ENCODE measurements around the gene EVC2. TPM values are rescaled to one million over a fixed set of nuclear protein-coding genes. Genes with fewer than 3 reads are reported as not detected.

EVC2 gene
- total RNA-seq, 1 experiment from 2014 or later: 0.15 TPM

- no peaks in the 10 kb centered on the region for H3K9me2 ChIP-seq (replicated peaks; ENCODE audit: insufficient read depth, low read length)
- no peaks in the 10 kb centered on the region for H3K4me1 ChIP-seq (ENCODE audit: low read length)
- no peak overlapping the region for H3K4me2 ChIP-seq (ENCODE audit: low read depth, low read length, poor library complexity, severe bottlenecking)
- H3K79me2 ChIP-seq (ENCODE audit: low read length): no peaks in the 10 kb centered on the region
- H3K9me3 ChIP-seq (ENCODE audit: low read length): no peaks in the 10 kb centered on the region
- DNase-seq: no peak
- no peak overlapping the region for H3K4me3 ChIP-seq (ENCODE audit: low read length)
- no peaks in the 10 kb centered on the region for H4K20me1 ChIP-seq (ENCODE audit: insufficient read depth, low read depth, low read length)
- no peaks in the 10 kb centered on the region for H3K36me3 ChIP-seq (ENCODE audit: insufficient read depth, low read length)
- no peak overlapping the region for H3K27ac ChIP-seq (ENCODE audit: low read length)
- no peak overlapping the region for H3K9ac ChIP-seq (ENCODE audit: low read length)
- no peaks in the 10 kb centered on the region for H3K27me3 ChIP-seq (ENCODE audit: low read length)
- H2AFZ ChIP-seq (ENCODE audit: low read length): no peak overlapping the region
Observed at GRCh38 chr4:5566991-5567390, 141.4 kb downstream of the EVC2 start.

- Histone ChIP-seq H3K9me3 (ENCODE audit: low read length) (no peaks in the 10 kb centered on the region), H4K20me1 (ENCODE audit: insufficient read depth, low read depth, low read length) (no peaks in the 10 kb centered on the region), H3K4me2 (ENCODE audit: low read depth, low read length, poor library complexity, severe bottlenecking) (no peak overlapping the region), H3K4me3 (ENCODE audit: low read length) (no peak overlapping the region), H3K79me2 (ENCODE audit: low read length) (no peaks in the 10 kb centered on the region), H2AFZ (ENCODE audit: low read length) (no peak overlapping the region), H3K27ac (ENCODE audit: low read length) (no peak overlapping the region), H3K27me3 (ENCODE audit: low read length) (no peaks in the 10 kb centered on the region), H3K4me1 (ENCODE audit: low read length) (no peaks in the 10 kb centered on the region; the same call in 1 of the 2 replicates), H3K36me3 (ENCODE audit: insufficient read depth, low read length) (no peaks in the 10 kb centered on the region), H3K9me2 (replicated peaks; ENCODE audit: insufficient read depth, low read length) (no peaks in the 10 kb centered on the region), H3K9ac (ENCODE audit: low read length) (no peak overlapping the region)
- no peak for DNase-seq
Observed at GRCh38 chr4:5566526-5566925, 141.8 kb downstream of the EVC2 start.

- Histone ChIP-seq H3K27me3 (ENCODE audit: low read length) (no peaks in the 10 kb centered on the region), H3K9ac (ENCODE audit: low read length) (no peak overlapping the region), H3K4me3 (ENCODE audit: low read length) (no peak overlapping the region), H2AFZ (ENCODE audit: low read length) (no peak overlapping the region), H3K4me1 (ENCODE audit: low read length) (peaks cover 5% of the 10 kb centered on the region), H3K4me2 (ENCODE audit: low read depth, low read length, poor library complexity, severe bottlenecking) (no peak overlapping the region), H3K9me2 (replicated peaks; ENCODE audit: insufficient read depth, low read length) (no peaks in the 10 kb centered on the region), H3K79me2 (ENCODE audit: low read length) (no peaks in the 10 kb centered on the region), H4K20me1 (ENCODE audit: insufficient read depth, low read depth, low read length) (no peaks in the 10 kb centered on the region), H3K36me3 (ENCODE audit: insufficient read depth, low read length) (no peaks in the 10 kb centered on the region), H3K9me3 (ENCODE audit: low read length) (no peaks in the 10 kb centered on the region), H3K27ac (ENCODE audit: low read length) (no peak overlapping the region)
- no peak for DNase-seq
Observed at GRCh38 chr4:5563856-5564255, 144.5 kb downstream of the EVC2 start.

- H3K36me3 ChIP-seq (ENCODE audit: insufficient read depth, low read length): no peaks in the 10 kb centered on the region
- no peaks in the 10 kb centered on the region for H4K20me1 ChIP-seq (ENCODE audit: insufficient read depth, low read depth, low read length)
- H2AFZ ChIP-seq (ENCODE audit: low read length): no peak overlapping the region
- H3K4me2 ChIP-seq (ENCODE audit: low read depth, low read length, poor library complexity, severe bottlenecking): no peak overlapping the region
- no peaks in the 10 kb centered on the region for H3K79me2 ChIP-seq (ENCODE audit: low read length)
- H3K9ac ChIP-seq (ENCODE audit: low read length): no peak overlapping the region
- no peaks in the 10 kb centered on the region for H3K9me2 ChIP-seq (replicated peaks; ENCODE audit: insufficient read depth, low read length)
- H3K27me3 ChIP-seq (ENCODE audit: low read length): no peaks in the 10 kb centered on the region
- H3K9me3 ChIP-seq (ENCODE audit: low read length): no peaks in the 10 kb centered on the region
- H3K4me1 ChIP-seq (ENCODE audit: low read length): peaks cover 5% of the 10 kb centered on the region
- H3K4me3 ChIP-seq (ENCODE audit: low read length): no peak overlapping the region
- DNase-seq: no peak
- no peak overlapping the region for H3K27ac ChIP-seq (ENCODE audit: low read length)
Observed at GRCh38 chr4:5562476-5562875, 145.9 kb downstream of the EVC2 start.

GRCh38 chr4:5561286-5561685 is 147.1 kb downstream of the EVC2 start:
- no peak overlapping the region for H3K4me2 ChIP-seq (ENCODE audit: low read depth, low read length, poor library complexity, severe bottlenecking)
- H3K4me1 ChIP-seq (ENCODE audit: low read length): peaks cover 5% of the 10 kb centered on the region
- H4K20me1 ChIP-seq (ENCODE audit: insufficient read depth, low read depth, low read length): no peaks in the 10 kb centered on the region
- H3K9me3 ChIP-seq (ENCODE audit: low read length): no peaks in the 10 kb centered on the region
- H2AFZ ChIP-seq (ENCODE audit: low read length): no peak overlapping the region
- H3K9ac ChIP-seq (ENCODE audit: low read length): no peak overlapping the region
- H3K36me3 ChIP-seq (ENCODE audit: insufficient read depth, low read length): no peaks in the 10 kb centered on the region
- DNase-seq: no peak
- H3K27ac ChIP-seq (ENCODE audit: low read length): no peak overlapping the region
- H3K79me2 ChIP-seq (ENCODE audit: low read length): no peaks in the 10 kb centered on the region
- no peaks in the 10 kb centered on the region for H3K27me3 ChIP-seq (ENCODE audit: low read length)
- H3K4me3 ChIP-seq (ENCODE audit: low read length): no peak overlapping the region
- H3K9me2 ChIP-seq (replicated peaks; ENCODE audit: insufficient read depth, low read length): no peaks in the 10 kb centered on the region

GRCh38 chr4:5558502-5558901 is 149.9 kb downstream of the EVC2 start:
- peaks cover 5% of the 10 kb centered on the region for H3K4me1 ChIP-seq (ENCODE audit: low read length)
- no peak overlapping the region for H3K9ac ChIP-seq (ENCODE audit: low read length)
- H3K27me3 ChIP-seq (ENCODE audit: low read length): no peaks in the 10 kb centered on the region
- no peaks in the 10 kb centered on the region for H3K9me2 ChIP-seq (replicated peaks; ENCODE audit: insufficient read depth, low read length)
- no peaks in the 10 kb centered on the region for H3K79me2 ChIP-seq (ENCODE audit: low read length)
- H3K9me3 ChIP-seq (ENCODE audit: low read length): no peaks in the 10 kb centered on the region
- no peak overlapping the region for H2AFZ ChIP-seq (ENCODE audit: low read length)
- H3K27ac ChIP-seq (ENCODE audit: low read length): no peak overlapping the region
- DNase-seq: no peak
- no peak overlapping the region for H3K4me3 ChIP-seq (ENCODE audit: low read length)
- H3K36me3 ChIP-seq (ENCODE audit: insufficient read depth, low read length): no peaks in the 10 kb centered on the region
- H4K20me1 ChIP-seq (ENCODE audit: insufficient read depth, low read depth, low read length): no peaks in the 10 kb centered on the region
- no peak overlapping the region for H3K4me2 ChIP-seq (ENCODE audit: low read depth, low read length, poor library complexity, severe bottlenecking)

- Histone ChIP-seq H3K4me1 (ENCODE audit: low read length) (no peaks in the 10 kb centered on the region), H3K9me3 (ENCODE audit: low read length) (no peaks in the 10 kb centered on the region), H3K9ac (ENCODE audit: low read length) (no peak overlapping the region), H3K9me2 (replicated peaks; ENCODE audit: insufficient read depth, low read length) (no peaks in the 10 kb centered on the region), H3K79me2 (ENCODE audit: low read length) (no peaks in the 10 kb centered on the region), H3K27me3 (ENCODE audit: low read length) (no peaks in the 10 kb centered on the region), H2AFZ (ENCODE audit: low read length) (no peak overlapping the region), H3K36me3 (ENCODE audit: insufficient read depth, low read length) (no peaks in the 10 kb centered on the region), H4K20me1 (ENCODE audit: insufficient read depth, low read depth, low read length) (no peaks in the 10 kb centered on the region), H3K4me3 (ENCODE audit: low read length) (no peak overlapping the region), H3K27ac (ENCODE audit: low read length) (no peak overlapping the region), H3K4me2 (ENCODE audit: low read depth, low read length, poor library complexity, severe bottlenecking) (no peak overlapping the region)
- DNase-seq: no peak
Observed at GRCh38 chr4:5554376-5554775, 154.0 kb downstream of the EVC2 start.

- Histone ChIP-seq H4K20me1 (ENCODE audit: insufficient read depth, low read depth, low read length) (no peaks in the 10 kb centered on the region), H3K9ac (ENCODE audit: low read length) (no peak overlapping the region), H3K4me2 (ENCODE audit: low read depth, low read length, poor library complexity, severe bottlenecking) (no peak overlapping the region), H3K4me1 (ENCODE audit: low read length) (no peaks in the 10 kb centered on the region), H3K27ac (ENCODE audit: low read length) (no peak overlapping the region), H3K4me3 (ENCODE audit: low read length) (no peak overlapping the region), H3K9me2 (replicated peaks; ENCODE audit: insufficient read depth, low read length) (no peaks in the 10 kb centered on the region), H3K79me2 (ENCODE audit: low read length) (no peaks in the 10 kb centered on the region), H3K36me3 (ENCODE audit: insufficient read depth, low read length) (no peaks in the 10 kb centered on the region), H3K27me3 (ENCODE audit: low read length) (no peaks in the 10 kb centered on the region), H2AFZ (ENCODE audit: low read length) (no peak overlapping the region), H3K9me3 (ENCODE audit: low read length) (no peaks in the 10 kb centered on the region)
- no peak for DNase-seq
Observed at GRCh38 chr4:5553801-5554200, 154.6 kb downstream of the EVC2 start.

GRCh38 chr4:5552451-5552850 is 155.9 kb downstream of the EVC2 start:
- Histone ChIP-seq H3K79me2 (ENCODE audit: low read length) (no peaks in the 10 kb centered on the region), H3K36me3 (ENCODE audit: insufficient read depth, low read length) (no peaks in the 10 kb centered on the region), H3K9me3 (ENCODE audit: low read length) (no peaks in the 10 kb centered on the region), H4K20me1 (ENCODE audit: insufficient read depth, low read depth, low read length) (no peaks in the 10 kb centered on the region), H3K27ac (ENCODE audit: low read length) (no peak overlapping the region), H3K4me1 (ENCODE audit: low read length) (no peaks in the 10 kb centered on the region), H2AFZ (ENCODE audit: low read length) (no peak overlapping the region), H3K4me2 (ENCODE audit: low read depth, low read length, poor library complexity, severe bottlenecking) (no peak overlapping the region), H3K9ac (ENCODE audit: low read length) (no peak overlapping the region), H3K27me3 (ENCODE audit: low read length) (no peaks in the 10 kb centered on the region), H3K4me3 (ENCODE audit: low read length) (no peak overlapping the region), H3K9me2 (replicated peaks; ENCODE audit: insufficient read depth, low read length) (no peaks in the 10 kb centered on the region)
- DNase-seq: no peak

Measured in Karpas-422 (cell line).